Lung microvascular endothelial cell (primary cell): ENCODE results near the gene E2F7. TPM values are rescaled to one million over a fixed set of nuclear protein-coding genes. Genes with fewer than 3 reads are reported as not detected.
"Not testable (repeated sequence)": the region's sequence is repeated elsewhere in the genome, so short reads cannot be mapped to it uniquely, and the experiment has no call there.

Experiments
- DNase-seq, 2 donors: peaks; one replicate each; pipeline versions ENCODE4 v3.0.0 to v3.0.0-alpha.2; 2010; ENCODE audit warnings: low read depth in 2 of 2
- total RNA-seq: library from RNA; depleted of rRNA; stranded (reverse); fragments of >200 nt; gene quantifications from 2 replicates; pipeline ENCODE4 v1.2.1, GENCODE V29; 2014

Gene E2F7, protein sequence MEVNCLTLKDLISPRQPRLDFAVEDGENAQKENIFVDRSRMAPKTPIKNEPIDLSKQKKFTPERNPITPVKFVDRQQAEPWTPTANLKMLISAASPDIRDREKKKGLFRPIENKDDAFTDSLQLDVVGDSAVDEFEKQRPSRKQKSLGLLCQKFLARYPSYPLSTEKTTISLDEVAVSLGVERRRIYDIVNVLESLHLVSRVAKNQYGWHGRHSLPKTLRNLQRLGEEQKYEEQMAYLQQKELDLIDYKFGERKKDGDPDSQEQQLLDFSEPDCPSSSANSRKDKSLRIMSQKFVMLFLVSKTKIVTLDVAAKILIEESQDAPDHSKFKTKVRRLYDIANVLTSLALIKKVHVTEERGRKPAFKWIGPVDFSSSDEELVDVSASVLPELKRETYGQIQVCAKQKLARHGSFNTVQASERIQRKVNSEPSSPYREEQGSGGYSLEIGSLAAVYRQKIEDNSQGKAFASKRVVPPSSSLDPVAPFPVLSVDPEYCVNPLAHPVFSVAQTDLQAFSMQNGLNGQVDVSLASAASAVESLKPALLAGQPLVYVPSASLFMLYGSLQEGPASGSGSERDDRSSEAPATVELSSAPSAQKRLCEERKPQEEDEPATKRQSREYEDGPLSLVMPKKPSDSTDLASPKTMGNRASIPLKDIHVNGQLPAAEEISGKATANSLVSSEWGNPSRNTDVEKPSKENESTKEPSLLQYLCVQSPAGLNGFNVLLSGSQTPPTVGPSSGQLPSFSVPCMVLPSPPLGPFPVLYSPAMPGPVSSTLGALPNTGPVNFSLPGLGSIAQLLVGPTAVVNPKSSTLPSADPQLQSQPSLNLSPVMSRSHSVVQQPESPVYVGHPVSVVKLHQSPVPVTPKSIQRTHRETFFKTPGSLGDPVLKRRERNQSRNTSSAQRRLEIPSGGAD
- 2.8 and 7.0 TPM in 2 replicates for total RNA-seq

DNA sequence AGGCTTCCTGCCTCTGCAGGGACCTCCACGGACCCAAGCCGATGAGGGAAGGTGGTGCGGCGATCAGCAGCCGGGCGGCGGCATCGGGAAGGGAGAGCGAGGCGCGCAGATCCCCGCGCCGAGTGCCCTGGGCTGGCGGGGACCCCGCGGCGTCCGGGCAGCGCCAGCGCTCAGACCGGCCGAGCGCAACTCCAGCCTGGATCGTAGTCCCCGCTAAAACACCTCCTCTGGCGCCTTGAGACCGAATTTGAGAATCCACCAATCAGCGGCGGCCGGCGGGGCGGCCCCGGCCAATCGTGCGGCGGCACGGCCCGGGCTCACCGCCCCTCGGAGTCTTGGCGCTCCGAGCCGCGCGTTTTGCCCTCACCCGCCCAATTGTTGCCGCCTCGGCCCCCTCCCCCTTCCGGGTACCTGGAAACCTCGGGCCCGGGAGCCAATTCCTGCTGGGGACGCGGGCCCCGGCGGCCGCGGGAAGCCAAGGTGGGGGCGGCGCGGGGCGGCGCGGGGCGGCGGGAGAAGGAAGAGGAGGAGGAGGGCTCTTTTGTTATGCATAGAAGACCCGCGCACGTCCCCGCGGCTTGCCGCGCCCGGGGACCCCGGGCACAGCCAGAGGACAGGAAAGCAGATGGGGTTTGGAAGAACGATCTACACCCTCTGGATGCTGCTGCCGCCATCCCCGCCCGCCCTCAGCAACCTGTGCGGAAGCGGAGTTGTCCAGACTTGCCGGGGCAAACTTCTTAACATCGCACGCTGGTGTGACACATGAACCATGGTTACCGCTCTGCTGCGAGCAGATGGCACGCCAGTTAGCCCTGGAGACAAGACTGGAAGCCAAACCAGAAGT, at the start of gene E2F7:
TSS of gene E2F7 (minus strand) at position 209 of the 844 bp plus-strand sequence. CDS start 934 bp downstream, outside the sequence.
- DNase-seq = peak; percentile 87 to 97

DNA sequence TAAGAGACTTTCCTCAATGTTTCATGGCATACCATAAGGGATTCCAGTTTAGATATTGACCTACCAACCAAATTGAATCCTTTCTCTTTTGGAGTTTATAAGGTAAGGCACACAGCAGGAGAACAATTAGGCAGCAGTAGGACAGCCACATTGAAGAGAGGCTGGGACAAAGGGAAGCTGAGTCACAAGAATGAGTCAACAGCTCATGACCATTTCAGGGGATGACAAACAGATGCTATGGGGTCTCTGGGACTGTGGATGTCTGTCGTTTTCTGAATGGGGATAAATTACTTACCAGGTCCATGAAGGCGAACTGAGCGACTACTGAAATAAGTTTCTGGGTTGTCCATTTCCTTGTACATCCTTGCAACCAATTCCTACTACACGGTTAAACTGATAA, 48.6 kb upstream of the E2F7 start:
- DNase-seq = peak; percentile 42 to 84

DNA sequence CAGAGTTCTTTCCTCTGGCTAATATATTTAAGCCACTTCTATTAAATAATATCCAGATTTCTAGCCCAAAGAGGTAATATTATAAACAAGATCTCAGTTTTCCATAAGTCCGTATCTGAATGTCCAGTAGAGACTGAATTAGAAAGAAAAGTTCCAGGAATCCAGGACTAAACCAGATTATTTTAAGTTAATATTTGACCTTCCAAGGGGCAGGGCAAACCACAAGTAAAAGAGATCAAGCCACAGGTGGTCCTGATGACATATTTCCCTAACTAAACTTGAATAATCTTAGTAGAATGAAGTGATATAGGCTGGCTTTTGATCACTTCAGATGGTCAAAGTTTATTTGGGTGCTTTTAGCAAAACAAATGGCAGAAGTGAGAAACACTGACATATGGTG, 43.3 kb upstream of the E2F7 start:
- DNase-seq = no peak

DNA sequence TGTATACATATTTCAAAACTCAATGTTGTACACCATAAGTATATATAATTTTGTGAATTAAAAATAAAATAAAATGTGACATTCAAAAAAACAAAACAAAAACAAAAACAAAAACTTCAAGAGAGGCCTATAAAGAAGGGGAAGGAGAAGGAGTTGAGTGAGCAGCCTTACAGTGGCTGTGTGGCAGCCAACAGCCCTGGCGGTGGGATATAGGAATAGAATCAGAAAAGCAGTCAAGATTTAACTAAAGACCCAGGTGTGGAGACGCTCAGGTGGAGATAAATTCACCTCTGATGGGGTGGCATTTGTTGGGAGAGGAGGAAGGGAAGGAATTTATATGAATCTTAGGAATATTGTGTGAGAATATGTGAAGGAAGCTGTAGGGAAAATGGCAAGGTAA, 41.8 kb upstream of the E2F7 start:
- no peak for DNase-seq

DNA sequence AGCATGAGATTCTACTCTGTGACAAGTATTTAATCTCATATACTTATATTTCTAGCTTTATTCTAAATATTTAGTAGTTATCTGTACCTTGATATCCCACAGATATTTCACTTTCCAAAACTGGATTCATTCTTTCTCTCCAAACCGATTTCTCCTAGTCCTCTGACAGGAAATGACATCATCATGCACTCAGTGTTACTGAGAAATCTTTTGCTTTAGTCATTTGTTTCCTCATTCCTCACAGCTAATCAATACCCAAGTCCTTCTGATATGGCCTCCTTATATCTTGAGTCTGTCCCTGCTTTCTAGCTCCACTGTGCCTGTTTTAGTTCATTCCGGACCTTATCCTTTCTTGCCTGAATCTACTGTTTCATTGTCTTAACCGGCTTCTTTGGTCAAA, 39.4 kb upstream of the E2F7 start:
- peak in 1 of 2 donors; percentile 56 for DNase-seq

DNA sequence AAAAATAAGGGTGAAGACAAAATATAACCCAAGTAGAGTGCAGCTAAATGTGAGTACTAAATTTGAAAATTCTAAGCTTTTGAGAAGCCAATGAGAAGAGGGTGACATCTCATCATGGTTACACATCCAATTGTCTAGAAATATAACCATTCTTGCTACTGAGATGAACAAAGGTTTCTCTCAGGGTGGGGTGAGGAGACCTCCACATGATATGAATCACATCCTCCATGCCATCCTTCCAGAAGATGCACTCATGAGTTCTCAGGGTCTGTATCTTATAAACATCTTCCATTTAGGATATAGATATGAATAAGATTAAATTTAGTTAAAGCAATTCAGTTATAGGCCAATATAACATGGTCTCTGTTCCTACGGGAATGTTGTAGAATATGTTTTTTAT, 38.9 kb upstream of the E2F7 start:
- peak in 1 of 2 donors; percentile 56 for DNase-seq

DNA sequence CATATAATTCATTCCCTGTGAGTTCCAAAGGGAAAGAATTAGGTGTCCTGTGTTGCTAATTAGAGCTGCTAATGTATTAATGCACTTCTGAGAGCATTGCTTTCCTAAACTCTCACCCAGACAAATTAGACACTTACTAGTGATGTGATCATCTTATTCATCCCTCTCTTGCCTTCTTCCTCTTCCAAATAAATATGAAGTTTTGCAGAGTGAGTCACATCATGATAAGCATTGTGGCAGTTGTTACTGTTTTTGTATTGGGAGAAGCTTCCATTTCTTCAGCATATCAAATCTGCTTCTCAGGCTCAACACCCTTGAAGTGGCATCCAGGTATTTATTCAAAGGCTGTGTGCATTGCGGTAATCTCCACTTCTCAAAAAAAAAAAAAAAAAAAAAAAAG, 37.3 kb upstream of the E2F7 start:
- peak in 1 of 2 donors; percentile 78 for DNase-seq

DNA sequence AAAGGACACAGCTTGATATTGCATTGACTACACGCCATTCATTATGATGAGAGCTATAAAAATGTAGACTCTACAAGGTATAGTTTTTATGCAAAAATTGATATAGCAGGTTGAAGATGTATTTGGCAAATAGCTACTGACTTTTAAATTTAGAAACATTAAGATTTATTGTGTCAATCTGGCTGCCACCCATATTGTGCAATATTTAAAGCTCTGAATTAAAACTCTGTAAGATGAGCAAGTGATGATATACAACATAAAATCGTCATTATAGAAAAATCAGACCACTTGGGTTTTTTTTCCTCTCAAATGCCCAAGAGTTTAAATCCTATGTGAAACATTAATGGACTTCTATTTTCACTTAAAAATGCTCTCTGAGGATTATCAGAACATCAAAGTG, 36.8 kb upstream of the E2F7 start:
- DNase-seq = no peak

DNA sequence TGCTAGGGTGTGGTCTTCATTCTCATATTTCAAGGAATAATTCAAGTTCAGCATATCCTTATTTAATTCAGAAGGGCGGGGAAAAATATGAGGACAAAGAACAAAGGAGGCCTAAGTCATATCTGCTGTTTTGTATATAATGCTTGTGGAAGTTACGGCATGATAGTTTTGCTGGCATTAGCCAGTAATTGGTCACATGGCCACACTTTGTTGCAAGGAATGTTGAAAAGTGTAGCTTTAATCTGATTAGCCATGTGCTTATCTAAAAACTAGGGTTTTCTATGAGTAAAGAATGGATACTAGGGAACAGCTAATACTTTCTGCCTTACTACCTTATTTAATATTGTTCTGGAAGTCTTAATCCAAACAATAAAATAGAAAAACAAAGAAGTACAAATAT, 34.4 kb upstream of the E2F7 start:
- no peak for DNase-seq

DNA sequence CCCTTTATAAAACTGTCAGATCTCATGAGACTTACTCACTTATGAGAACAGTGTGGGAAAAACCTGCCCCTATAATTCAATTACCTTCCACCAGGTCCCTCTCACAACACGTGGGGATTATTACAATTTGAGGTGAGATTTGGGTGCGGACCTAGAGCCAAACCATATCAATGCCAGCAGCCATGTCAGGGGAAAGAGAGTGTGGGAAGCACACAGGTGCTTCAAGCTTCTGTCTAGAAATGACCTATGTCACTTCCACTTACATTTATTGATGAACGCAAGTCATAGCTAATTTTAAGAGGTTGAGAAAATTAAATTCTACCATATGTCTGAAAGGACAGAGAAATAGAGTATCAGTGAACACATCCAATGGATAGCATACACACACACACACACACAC, 32.5 kb upstream of the E2F7 start:
- DNase-seq = no peak

DNA sequence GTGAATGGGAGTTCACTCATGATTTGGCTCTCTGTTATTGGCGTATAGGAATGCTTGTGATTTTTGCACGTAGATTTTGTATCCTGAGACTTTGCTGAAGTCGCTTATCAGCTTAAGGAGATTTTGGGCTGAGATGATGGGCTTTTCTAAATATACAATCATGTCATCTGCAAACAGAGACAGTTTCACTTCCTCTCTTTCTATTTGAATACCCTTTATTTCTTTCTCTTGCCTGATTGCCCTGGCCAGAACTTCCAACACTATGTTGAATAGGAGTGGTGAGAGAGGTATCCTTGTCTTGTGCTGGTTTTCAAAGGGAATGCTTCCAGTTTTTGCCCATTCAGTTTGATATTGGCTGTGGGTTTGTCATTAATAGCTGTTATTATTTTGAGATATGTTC, 26.9 kb upstream of the E2F7 start:
- DNase-seq = not testable (repeated sequence)

DNA sequence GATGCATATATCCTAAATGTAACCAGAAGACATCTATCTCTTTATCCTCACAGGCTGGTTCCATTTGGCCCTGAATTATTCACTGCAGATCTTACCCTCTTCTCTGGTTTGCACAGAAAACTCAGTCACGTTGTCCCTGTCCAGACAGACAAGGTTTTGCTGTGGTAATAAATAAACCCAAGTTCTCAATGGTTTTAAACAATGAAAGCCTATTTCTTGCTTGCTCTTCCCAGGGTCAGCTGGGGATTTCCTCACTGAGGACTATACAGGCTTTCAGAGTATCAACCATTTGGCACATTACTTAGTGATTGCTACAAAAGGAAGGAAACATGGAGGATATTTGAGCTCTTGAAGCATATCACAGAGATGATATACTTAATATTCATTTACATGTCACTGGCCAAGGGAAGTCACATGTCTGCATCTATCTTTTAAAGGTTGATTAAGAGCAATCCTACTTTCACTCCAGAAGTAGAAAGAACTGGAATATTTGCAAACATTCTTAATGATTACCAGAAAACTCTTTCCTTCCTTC, 24.4 kb upstream of the E2F7 start:
- peak in 1 of 2 donors; percentile 71 for DNase-seq

DNA sequence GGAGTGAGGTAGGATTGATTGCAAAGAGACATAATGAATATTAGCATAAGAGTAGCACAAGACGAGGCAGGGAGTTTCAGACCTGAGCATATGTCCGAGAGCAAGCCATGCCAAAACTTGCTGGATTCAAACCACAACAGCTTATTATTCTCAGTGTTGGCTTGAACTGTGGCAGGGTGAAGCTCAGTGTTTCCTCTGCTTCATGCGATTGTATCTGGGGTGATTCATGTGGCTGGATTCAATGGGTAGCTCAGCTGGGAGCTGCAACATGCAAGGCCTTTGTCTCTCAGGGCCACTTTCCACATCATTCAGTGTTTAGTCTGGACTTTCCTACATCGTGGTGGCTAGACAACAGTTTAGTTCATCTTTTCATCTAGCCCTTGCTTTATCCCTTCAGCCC, 22.1 kb upstream of the E2F7 start:
- peak; percentile 91 to 98 for DNase-seq

DNA sequence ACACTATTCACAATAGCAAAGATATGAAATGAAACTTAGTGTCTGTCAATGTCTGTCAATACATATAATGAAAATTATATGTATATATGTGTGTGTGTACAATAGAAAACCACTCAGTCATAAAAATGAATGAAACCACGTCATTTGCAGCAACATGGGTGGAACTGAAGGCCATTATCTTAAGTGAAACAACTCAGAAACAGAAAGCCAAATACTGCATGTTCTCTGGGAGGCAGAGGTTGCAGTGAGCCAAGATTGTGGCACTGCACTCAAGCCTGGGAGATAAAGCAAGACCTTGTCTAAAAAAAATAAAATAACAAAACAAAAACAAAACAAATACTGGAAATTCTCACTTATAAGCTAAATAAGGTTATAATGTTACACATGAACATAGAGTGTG, 16.7 kb upstream of the E2F7 start:
- no peak for DNase-seq

DNA sequence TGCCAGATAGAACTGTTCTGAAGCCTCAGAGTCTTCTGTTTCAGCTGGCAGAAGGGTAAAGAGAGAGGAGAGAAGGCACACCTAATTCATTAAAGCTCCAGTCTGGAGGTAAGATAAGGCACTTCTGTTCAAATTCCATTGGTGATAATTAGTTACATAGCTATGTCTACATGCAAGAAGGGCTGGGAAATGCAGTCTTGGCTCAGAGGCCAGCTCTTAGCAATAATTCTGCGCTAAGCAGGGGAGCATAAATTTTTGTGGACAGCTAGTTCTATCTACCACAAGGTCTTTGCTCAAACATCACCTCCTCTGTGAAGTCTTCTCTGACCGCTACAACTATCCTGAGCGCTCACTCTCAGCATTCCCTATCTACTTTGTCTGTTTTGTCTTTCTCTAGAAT, 14.3 kb upstream of the E2F7 start:
- DNase-seq = no peak

DNA sequence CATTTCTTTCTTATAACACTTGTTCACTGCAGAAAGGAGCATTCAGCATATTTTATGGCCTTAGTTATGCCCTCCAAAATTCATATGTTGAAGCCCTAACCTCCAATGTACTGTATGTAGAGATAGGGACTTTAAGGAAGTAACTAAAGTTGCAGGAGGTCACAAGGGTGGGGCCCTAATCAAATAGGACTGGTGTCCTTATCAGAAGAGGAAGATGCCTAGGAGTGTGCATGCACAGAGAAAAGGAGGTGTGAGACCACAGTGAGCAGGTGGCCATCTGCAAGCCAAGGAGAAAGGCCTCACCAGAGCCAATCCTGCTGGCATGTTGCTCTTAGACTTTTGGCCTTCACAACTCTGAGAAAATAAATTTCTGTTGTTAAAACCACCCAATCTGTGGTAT, 12.9 kb upstream of the E2F7 start:
- DNase-seq = no peak

DNA sequence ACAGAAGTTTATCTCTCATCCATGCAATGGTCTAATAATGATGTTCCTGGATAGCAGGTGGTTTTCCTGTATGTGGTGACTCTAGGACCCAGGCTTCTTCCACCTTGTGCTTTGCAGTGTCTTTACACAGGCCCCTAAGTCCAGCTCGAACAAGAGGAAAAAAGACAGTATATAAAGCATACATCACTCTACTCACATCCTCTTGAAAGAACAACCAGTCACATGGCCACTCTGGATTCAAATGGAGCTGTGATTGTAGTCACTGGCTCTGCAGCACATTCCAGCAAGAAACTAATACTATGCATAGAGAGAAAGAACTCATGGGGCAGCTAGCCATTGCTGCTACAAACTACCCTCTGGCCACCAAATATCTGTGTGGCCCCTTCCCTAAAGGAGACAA, 11.5 kb upstream of the E2F7 start:
- no peak for DNase-seq

DNA sequence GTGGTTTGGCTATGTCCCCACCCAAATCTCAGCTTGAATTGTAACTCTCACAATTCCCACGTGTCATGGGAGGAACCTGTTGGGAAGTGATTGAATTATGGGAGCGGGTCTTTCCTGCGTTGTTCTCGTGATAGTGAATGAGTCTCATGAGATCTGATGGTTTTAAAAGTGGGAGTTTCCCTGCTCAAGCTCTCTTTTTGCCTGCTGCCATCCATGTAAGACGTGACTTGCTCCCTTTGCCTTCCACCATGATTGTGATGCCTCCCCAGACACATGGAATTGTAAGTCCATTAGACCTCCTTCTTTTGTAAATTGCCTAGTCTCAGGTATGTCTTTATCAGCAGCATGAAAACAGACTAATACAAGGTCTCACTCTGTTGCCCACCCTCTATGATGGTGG, 8.5 kb upstream of the E2F7 start:
- DNase-seq = not testable (repeated sequence)

DNA sequence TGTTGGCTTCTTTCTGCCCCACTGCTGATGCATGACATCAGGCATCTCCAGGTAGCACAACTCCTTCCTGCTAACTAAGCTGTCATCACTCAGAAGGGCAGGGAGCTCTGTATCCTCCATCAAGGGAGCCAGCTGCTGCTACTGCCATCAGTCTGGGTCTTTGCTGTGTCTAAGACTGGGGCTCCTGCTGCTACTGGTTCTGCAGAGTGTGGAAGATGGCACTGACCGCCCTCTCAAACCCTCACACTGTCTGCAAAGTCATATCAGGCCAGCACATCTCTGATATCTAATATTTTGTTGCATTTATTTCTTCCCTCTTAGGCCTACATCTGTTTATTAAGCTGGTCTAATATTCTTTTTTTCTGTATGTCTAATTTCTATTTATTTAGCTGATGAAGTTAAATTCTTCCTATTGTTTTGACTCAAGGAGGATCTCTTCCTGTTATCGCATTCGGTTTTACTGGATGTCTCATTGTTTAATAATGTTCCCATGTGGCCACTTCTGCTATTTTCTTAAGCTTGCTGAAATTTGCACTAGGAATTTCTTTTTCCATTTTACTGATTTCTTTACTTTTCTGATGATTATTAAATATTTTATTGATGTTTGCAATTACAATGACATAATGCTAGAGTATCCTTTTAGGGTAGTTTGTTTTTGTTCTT, 7.6 kb upstream of the E2F7 start:
- peak in 1 of 2 donors; percentile 58 for DNase-seq

DNA sequence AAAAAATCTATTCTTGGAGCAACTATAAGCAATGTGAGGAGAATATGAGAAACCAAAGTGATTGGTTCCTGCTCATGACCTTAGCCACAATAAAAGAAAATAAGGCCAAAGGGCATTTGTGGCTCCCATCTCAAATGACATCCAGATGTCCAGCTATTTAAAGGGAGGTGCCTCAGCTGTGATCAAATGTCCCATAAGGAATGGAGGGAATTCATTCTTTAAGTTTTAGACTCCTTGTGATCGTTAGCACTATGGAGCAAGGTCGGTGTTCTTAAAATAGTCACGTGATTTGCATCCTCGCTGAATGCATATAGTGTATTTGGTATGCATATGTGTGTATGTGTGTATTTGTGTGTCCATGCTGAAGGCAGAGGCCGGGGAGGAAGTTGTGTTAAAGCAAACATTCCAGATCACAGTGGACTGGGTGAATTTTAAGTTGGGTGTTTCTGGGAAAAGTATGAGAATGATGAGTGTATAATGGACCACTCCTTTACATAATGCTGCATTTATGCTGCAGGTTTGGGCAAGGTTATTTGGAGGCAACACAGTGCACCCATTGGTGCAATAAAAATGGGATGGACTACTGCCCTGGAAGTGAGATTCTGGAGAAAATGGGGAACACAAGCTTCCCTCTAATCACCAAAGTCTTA, 5.6 kb upstream of the E2F7 start:
- DNase-seq = no peak
